BE2C (cell line): ENCODE results near the gene FOXO6.

Experiments used
- DNase-seq: peaks from one replicate; pipeline ENCODE4 v3.0.0-alpha.2; 2020
- H3K27me3 ChIP-seq: fragments of 250-450 bp; sonication (Bioruptor Pico); 2 replicates; pipeline ENCODE4 v1.5.1; 2020; ENCODE audit warnings: mild to moderate bottlenecking
- H3K36me3 ChIP-seq: fragments of 250-450 bp; sonication (Bioruptor Pico); 2 replicates; pipeline ENCODE4 v1.5.1; 2020; ENCODE audit warnings: mild to moderate bottlenecking
- H3K4me1 ChIP-seq: fragments of 250-450 bp; sonication (Bioruptor Pico); 2 replicates; pipeline ENCODE4 v1.5.1; 2020
- H3K4me3 ChIP-seq: 2 replicates; pipeline ENCODE4 v1.5.1; 2011; ENCODE audit warnings: low read depth, low read length
- H3K9me3 ChIP-seq: fragments of 250-450 bp; sonication (Bioruptor Pico); 2 replicates; pipeline ENCODE4 v1.5.1; 2020
- CTCF ChIP-seq: IDR thresholded peaks from 2 replicates; pipeline ENCODE4 v1.5.1; 2012; ENCODE audit warnings: mild to moderate bottlenecking, low read depth, low read length

FOXO6 gene

DNA sequence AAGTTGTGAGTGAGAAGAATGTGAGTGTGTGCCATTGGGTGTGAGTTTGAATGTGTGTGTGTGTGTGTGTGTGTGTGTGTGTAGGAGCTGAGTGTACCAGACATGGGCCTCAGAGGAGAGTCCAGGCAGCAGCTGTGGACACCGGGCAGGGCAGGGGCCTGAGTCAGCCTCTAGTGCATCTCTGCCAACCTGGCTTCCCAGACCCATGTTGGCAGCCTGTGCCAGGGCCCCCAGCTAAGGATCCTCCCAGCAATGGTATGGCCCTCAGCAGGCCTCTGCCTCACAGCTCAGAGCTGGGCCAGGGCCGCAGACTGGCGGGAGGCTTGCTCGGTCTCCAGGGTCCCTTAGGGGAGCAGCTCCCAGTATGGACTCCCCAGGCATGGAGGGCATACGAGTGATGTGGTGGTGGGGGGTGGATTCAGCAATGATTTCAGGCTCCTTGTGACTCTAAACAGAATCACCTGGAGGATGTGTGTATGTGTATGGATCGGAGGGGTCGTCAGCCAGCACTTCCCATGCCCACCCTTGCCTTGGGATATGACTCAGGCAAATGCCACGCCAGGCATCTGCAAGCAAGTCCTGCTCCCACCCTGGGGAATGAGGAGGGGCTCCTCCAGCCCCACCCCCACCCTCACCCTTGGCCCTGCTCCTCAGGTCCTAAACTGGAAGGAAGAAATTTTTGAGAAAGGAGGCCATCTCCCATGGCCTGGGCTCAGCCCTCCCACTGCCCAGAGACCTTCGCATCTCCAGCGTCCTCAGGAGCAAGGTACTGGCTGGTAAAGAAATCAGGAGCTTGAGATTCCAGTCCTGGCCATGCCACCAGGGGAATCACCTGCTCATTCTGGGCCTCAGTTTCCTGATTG lies 1.8 kb upstream of the FOXO6 start:
- Histone ChIP-seq H3K36me3 (no peaks in the 10 kb centered on the region), H3K4me1 (peaks cover 8% of the 10 kb centered on the region), H3K4me3 (no peak overlapping the region), H3K9me3 (no peaks in the 10 kb centered on the region), H3K27me3 (peaks cover 6% of the 10 kb centered on the region; the same call in 1 of the 2 replicates)
- DNase-seq = no peak
- TF ChIP-seq CTCF = no peak

DNA sequence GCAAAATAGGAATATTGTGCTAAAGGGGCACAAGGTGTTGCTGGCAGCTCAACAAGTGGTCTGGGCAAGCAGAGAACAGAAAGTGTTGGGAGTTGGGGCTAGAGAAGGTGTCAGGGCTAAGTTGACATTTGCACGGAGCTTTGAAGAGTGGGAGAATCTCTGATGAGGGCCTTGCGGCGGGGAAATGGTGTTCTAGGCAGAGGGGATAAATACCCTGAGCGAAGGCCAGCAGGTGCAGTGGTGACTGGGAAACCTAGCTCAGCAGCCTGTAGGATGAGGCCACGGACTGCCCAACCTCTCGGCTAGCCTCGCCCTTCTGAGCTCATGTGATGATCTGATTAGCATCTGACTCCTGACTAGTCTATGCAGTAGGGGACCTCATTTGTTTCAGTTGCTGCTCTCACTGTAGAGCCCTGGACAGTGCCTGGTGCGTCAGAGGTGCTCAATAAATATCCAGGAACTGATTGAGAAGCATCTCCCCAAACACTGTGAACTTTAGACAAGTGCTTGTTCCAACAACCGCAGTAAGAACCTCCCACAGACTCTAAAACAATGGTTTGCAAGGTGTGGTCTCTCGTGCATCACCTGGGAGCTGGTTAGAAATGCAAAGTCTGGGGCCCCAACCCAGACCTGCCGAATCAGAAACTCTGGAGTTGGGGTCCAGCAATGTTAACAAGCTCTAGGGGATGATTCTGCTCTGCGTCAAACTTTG lies 1.0 kb upstream of the FOXO6 start:
- no peak for DNase-seq
- Histone ChIP-seq H3K36me3 (no peaks in the 10 kb centered on the region), H3K4me1 (peaks cover 8% of the 10 kb centered on the region), H3K27me3 (peaks cover 6% of the 10 kb centered on the region; the same call in 1 of the 2 replicates), H3K4me3 (no peak overlapping the region), H3K9me3 (no peaks in the 10 kb centered on the region)
- TF ChIP-seq CTCF = no peak

DNA sequence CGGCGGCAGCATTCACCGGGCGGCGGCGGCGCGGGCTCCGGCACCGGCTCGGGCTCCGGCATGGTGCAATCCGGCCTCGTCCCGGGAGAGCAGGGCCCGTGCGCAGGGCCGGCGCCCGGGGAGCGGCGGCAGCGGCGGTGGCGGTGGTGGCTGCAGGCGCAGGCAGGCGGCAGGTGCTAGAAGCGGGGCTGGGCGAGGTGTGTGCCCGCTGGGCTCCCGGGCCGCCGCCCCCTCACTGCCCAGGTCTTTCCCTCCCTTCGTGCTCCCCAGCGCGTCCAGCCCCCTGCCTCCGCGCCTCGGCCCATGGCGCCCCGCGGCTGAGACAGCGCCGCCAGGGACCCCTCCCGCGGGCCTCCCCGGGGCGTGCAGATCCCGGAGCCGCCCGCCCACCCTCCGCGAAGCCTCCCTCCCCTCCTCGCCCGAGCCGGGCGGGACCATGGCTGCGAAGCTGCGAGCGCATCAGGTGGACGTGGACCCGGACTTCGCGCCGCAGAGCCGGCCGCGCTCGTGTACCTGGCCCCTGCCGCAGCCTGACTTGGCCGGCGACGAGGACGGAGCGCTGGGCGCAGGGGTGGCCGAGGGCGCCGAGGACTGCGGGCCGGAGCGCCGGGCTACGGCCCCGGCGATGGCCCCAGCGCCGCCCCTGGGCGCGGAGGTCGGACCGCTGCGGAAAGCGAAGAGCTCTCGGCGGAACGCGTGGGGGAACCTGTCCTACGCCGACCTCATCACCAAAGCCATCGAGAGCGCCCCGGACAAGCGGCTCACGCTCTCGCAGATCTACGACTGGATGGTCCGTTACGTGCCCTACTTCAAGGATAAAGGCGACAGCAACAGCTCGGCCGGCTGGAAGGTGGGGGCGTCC lies 492 bp downstream of the FOXO6 start:
- no peak for DNase-seq
- no peak for TF ChIP-seq CTCF
- H3K4me3 ChIP-seq = peak overlapping the region; percentile 43
- peaks cover 16% of the 10 kb centered on the region for H3K4me1 ChIP-seq
- no peaks in the 10 kb centered on the region for H3K9me3 ChIP-seq
- H3K36me3 ChIP-seq = no peaks in the 10 kb centered on the region
- H3K27me3 ChIP-seq = peaks cover 6% of the 10 kb centered on the region; the same call in 1 of the 2 replicates

DNA sequence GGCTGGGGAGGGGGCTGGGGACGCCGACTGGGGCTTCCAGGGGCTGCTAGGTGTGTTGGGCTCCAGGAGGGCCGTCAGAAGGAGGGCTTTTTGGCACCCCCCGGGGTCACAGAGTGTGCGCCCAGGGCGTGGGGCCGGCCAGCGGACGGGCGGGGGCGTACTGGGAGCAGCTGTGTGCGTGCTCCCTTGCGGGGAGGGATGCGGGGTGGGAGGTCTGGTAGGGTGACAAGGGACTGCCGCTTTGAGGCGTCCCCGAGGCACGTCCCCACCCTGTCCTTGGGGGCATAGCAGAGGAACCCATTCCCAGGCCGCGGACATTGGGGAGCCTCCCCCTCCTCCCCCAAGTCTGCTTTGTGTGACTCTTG lies 1.1 kb downstream of the FOXO6 start:
- Histone ChIP-seq H3K27me3 (peaks cover 6% of the 10 kb centered on the region; the same call in 1 of the 2 replicates), H3K4me3 (peak overlapping the region; percentile 43)

More for the DNA sequence above, 1.1 kb downstream of the FOXO6 start:
- peaks cover 16% of the 10 kb centered on the region for H3K4me1 ChIP-seq
- TF ChIP-seq CTCF = no peak
- no peaks in the 10 kb centered on the region for H3K9me3 ChIP-seq
- H3K36me3 ChIP-seq = no peaks in the 10 kb centered on the region
- DNase-seq = no peak
